ENCODE results near the gene TUBB4A.

- no peak for TF ChIP-seq CTCF (IDR thresholded peaks at IDR 0.05; ENCODE audit: insufficient read depth, low read length, poor library complexity, severe bottlenecking)
- TF ChIP-seq EZH2phosphoT487 (conservative IDR thresholded peaks at IDR 0.05; ENCODE audit: low read length) = no peak
These were observed 23.3 kb downstream of the TUBB4A start for GRCh38 chr19:6478815-6479214.
